Parathyroid adenoma (tissue), 2 donors: ENCODE measurements around the gene P4HA2.

ENCODE experiments used
- H2AFZ ChIP-seq: fragments of 300-600 bp; sonication (generic); one replicate; pipeline ENCODE4 v1.7.0; 2017; ENCODE audit warnings: antibody characterized with exemption, mild to moderate bottlenecking
- H3K27ac ChIP-seq: fragments of 300-600 bp; sonication (generic); one replicate; pipeline ENCODE4 v1.7.0; 2017
- H3K27me3 ChIP-seq: fragments of 300-600 bp; sonication (generic); one replicate; pipeline ENCODE4 v1.7.0; 2017; ENCODE audit warnings: low read length; ENCODE audit not compliant: control insufficient read depth, insufficient read depth
- H3K36me3 ChIP-seq: fragments of 300-600 bp; sonication (generic); one replicate; pipeline ENCODE4 v1.7.0; 2017; ENCODE audit warnings: low read length; ENCODE audit not compliant: control insufficient read depth, insufficient read depth
- H3K4me1 ChIP-seq: fragments of 300-600 bp; sonication (generic); one replicate; pipeline ENCODE4 v1.7.0; 2017; ENCODE audit warnings: control low read depth
- H3K4me2 ChIP-seq: fragments of 300-600 bp; sonication (generic); one replicate; pipeline ENCODE4 v1.7.0; 2017; ENCODE audit warnings: low read length
- H3K4me3 ChIP-seq: fragments of 300-600 bp; sonication (generic); one replicate; pipeline ENCODE4 v1.7.0; 2017; ENCODE audit warnings: low read depth, low read length
- H3K79me2 ChIP-seq: fragments of 300-600 bp; sonication (generic); one replicate; pipeline ENCODE4 v1.7.0; 2017; ENCODE audit warnings: control low read depth
- H3K9ac ChIP-seq: fragments of 300-600 bp; sonication (generic); one replicate; pipeline ENCODE4 v1.7.0; 2017; ENCODE audit warnings: mild to moderate bottlenecking
- H3K9me3 ChIP-seq: fragments of 300-600 bp; sonication (generic); one replicate; pipeline ENCODE4 v1.7.0; 2017; ENCODE audit warnings: low read length; ENCODE audit not compliant: control insufficient read depth
- CTCF ChIP-seq: fragments of 300-600 bp; sonication (generic); IDR thresholded peaks from one replicate; pipeline ENCODE4 v1.7.0; 2017; ENCODE audit warnings: antibody characterized with exemption, mild to moderate bottlenecking
- donor health status: primary hyperparathyroidism.

P4HA2 gene

GRCh38 chr5:132253452-132254320 is 26.0 kb upstream of the P4HA2 start:
- no peak overlapping the region for H3K4me3 ChIP-seq
- no peaks in the 10 kb centered on the region for H3K27me3 ChIP-seq
- H2AFZ ChIP-seq: no peak overlapping the region
- H3K36me3 ChIP-seq: no peaks in the 10 kb centered on the region
- H3K27ac ChIP-seq: no peak overlapping the region
- H3K4me2 ChIP-seq: no peak overlapping the region
- no peak for TF ChIP-seq CTCF
- H3K9me3 ChIP-seq: no peaks in the 10 kb centered on the region
- peaks cover 2% of the 10 kb centered on the region for H3K4me1 ChIP-seq
- H3K9ac ChIP-seq: no peak overlapping the region
- H3K79me2 ChIP-seq: no peaks in the 10 kb centered on the region

- Histone ChIP-seq H3K4me3 (no peak overlapping the region), H3K9ac (no peak overlapping the region), H2AFZ (no peak overlapping the region), H3K79me2 (no peaks in the 10 kb centered on the region), H3K4me1 (peaks cover 2% of the 10 kb centered on the region), H3K27ac (no peak overlapping the region), H3K9me3 (no peaks in the 10 kb centered on the region), H3K27me3 (no peaks in the 10 kb centered on the region), H3K4me2 (no peak overlapping the region), H3K36me3 (no peaks in the 10 kb centered on the region)
- no peak for TF ChIP-seq CTCF
Observed at GRCh38 chr5:132253008-132253441, 25.4 kb upstream of the P4HA2 start.

GRCh38 chr5:132251220-132251725 is 23.6 kb upstream of the P4HA2 start:
- Histone ChIP-seq H3K27me3 (no peaks in the 10 kb centered on the region), H3K9me3 (no peaks in the 10 kb centered on the region), H3K79me2 (no peaks in the 10 kb centered on the region), H3K4me3 (no peak overlapping the region), H3K4me1 (peaks cover 2% of the 10 kb centered on the region), H2AFZ (no peak overlapping the region), H3K9ac (no peak overlapping the region), H3K36me3 (no peaks in the 10 kb centered on the region), H3K27ac (no peak overlapping the region), H3K4me2 (no peak overlapping the region)
- no peak for TF ChIP-seq CTCF

GRCh38 chr5:132250547-132250946 is 22.9 kb upstream of the P4HA2 start:
- no peak overlapping the region for H3K4me2 ChIP-seq
- no peaks in the 10 kb centered on the region for H3K79me2 ChIP-seq
- H3K4me1 ChIP-seq: peaks cover 2% of the 10 kb centered on the region
- H3K36me3 ChIP-seq: no peaks in the 10 kb centered on the region
- no peak overlapping the region for H2AFZ ChIP-seq
- no peak overlapping the region for H3K9ac ChIP-seq
- H3K27ac ChIP-seq: no peak overlapping the region
- no peaks in the 10 kb centered on the region for H3K27me3 ChIP-seq
- no peak overlapping the region for H3K4me3 ChIP-seq
- no peak for TF ChIP-seq CTCF
- no peaks in the 10 kb centered on the region for H3K9me3 ChIP-seq
